IPS DF 4.7 (cell line): Measurements from ENCODE around the gene ZDHHC14.

Experiments
- DNase-seq: peaks from one replicate; pipeline ENCODE4 v3.0.0-alpha.2; 2013; ENCODE audit warnings: low spot score; ENCODE audit errors: extremely low read depth

ZDHHC14 gene

GRCh38 chr6:157615951-157616350 is 235.0 kb downstream of the ZDHHC14 start:
- no peak for DNase-seq

DNA sequence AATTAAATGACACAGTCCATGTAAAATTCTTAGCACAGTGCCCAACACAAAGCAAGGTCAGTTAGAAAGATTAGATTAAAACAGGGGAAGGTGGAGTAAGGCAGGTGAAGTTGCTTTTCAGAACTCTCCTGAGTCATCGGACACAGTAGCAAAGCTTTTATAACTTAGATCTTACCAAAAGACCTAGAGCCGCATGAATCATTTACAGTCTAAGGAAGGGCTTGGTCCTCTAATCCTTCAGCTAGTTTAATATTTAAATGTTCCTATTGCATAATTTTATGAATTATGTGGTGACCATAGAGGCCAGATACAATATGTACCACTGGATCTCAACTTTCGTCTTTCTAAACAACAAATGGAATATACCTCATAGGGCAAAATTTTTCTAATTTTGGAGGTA is 240.0 kb downstream of the ZDHHC14 start:
- no peak for DNase-seq

DNA sequence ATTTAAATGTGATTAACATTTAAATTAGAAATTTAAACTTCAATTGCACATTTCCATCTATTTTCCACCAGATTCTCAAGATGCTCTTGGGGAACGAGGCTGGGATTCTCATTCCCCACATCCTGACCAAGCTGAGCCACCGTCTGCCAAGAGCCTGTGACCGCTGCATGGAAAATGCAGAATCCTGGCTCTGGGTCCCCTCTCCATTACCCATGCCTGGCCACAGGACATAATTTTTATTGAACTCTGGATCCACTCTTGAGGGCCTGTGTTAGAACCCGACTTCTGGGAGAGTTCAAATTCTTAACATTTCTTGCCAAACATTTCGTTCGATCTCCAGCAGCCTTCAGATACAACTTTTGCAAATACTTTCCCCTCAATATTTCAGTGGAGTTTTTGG is 240.4 kb downstream of the ZDHHC14 start:
- DNase-seq, result no peak

GRCh38 chr6:157622427-157622826 is 241.4 kb downstream of the ZDHHC14 start:
- no peak for DNase-seq

DNA sequence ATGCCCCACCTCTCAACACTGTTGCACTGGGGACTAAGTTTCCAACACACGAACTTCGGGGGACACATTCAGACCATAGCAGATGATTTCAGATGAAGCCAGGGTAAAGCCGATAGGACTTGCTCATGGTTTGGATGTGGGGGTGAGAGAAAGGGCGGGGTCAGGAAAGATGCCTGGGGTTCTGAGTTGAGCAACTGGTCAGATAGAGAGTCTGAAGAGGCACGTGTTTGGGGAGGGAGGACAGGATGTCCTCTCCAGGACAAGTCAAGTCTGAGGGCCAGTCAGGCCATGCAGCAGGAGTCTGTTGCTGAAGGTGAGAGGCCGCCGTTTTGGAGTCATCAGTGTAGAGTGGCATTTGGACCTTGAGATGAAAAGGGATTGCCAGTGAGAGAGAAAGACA is 244.1 kb downstream of the ZDHHC14 start:
- no peak for DNase-seq

DNA sequence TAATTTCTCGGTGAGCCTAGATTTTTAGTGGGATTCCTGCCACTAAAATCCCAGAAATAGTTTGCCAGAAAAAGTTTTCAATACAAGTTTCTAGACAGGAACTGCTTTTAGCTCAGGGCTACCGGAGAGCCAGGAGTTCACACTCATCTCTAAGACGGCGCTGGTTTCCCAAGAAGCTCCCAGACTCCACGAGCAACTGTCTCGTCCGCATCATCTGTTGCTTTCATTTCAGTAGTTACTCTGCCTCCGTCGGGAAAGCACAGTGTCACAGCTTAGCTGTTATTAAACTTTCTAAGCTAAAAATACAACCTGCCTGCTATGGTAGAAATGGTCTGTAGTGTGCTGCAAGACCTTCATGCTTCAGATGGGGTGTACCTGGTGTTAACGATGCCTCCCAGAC is 244.8 kb downstream of the ZDHHC14 start:
- no peak for DNase-seq

DNA sequence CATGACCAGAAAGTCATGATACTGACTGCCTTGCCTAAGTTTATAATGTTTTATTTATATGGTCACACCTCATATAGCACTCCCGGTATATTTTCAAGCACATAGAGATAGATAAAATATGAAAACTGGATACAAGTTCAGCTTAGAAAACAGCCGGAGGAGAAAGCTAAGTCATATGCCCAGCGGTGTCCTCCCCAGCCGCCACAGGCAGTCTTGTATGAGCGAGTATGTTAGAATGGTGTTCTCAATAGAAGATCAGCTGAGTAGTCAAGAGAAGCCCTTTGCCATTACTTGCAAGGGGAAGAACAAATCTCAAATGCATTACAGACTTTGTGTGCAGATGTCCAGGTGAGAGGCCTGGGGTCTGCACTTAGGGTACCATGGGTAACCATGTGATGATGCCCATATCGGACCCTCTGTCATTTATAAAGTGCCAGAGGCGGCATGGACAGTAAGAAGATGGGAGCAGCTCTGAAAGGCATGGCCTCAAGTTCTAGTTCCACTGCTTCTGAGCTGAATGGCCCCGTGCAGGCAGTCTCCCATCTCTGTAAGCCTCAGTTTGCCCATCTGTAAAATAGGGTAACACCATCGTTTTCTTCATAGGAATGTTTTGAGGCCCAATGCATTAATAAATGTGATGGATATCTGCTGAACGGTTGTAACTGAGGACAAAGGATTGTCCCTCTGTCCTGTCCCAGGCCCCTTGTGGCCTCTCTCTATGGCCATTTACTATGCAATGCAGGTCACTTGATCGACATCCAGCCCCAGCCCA is 246.4 kb downstream of the ZDHHC14 start:
- no peak for DNase-seq

DNA sequence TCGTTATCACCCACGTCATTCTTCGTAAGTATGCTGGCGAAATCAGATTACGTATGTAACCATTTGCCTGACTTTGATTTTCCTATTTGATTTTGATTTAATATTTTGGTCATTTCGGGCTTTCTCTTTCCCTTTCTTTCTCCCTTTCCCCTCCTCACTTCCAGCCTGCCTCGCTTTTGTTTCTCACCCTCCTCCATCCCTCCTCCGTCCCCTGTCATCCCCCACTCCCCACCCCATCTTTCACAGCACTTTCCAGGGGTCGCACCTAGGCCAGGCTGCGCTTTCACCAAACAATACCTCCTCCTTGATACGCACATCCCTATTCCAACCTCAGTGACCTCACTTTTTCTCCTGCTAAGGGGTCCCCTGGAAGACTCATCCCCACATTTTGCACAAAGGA is 247.5 kb downstream of the ZDHHC14 start:
- DNase-seq, result no peak

GRCh38 chr6:157629220-157629619 is 248.2 kb downstream of the ZDHHC14 start:
- DNase-seq, result no peak

DNA sequence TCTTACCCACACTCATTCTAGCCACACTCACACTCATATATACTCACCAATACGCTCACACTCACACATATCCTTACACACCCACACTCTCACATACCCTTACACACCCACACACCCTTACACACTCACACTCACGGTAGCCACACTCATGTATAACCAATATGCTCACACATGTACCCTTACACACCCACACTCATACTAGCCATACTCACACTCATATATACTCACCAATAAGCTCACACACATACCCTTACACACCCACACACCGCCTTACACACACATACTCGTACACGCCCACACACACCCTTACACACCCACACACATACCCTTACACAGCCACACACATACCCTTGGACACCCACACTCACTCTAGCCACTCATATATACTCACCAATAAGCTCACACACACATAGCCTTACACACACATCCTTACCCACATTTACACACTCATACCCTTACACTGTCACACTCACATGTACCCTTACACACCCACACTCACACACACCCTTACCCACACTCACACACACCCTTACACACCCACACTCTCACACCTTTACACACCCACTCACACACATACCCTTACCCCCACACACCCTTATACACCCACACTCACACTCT is 249.6 kb downstream of the ZDHHC14 start:
- no peak for DNase-seq

DNA sequence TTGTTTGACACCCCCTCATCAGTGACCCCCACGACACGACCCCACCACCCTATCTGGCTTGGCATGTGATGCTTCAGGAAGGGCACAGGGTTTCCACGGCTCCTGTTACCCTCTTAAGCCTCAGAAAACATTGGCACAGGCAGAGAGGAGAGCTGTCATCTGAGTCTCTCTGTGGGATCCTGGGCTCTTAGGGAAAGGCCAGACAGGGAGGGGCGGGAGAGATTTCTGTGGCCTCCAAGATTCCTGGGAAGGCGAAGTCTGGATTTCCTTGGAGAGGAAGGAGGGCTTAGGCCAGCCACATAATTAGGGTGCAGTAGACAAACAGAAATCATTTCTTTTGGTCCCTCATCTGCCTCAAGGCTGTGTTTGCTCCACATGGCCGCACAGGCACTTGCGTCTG is 250.4 kb downstream of the ZDHHC14 start:
- no peak for DNase-seq

GRCh38 chr6:157631838-157632614 is 251.0 kb downstream of the ZDHHC14 start:
- DNase-seq, result no peak

DNA sequence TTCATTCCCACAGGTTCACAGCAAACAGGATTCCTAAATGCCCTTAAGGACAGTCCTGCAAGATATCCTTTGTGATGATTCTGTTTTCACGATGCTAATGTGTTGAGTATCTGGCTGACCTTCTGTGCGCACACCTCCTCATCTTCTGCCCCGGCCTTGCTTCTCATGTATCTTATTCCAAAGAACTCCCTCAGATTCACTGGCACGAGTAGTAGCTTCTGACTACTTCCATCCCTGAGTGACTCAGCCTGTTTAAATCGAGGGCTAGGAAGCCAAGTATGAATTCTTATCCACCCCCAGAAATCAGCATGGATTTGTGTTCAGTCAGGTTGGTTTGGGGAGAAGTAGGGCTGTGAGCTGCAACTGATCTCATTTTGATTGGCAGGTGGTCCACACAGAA is 251.8 kb downstream of the ZDHHC14 start:
- no peak for DNase-seq

GRCh38 chr6:157634546-157634945 is 253.6 kb downstream of the ZDHHC14 start:
- DNase-seq, result no peak

DNA sequence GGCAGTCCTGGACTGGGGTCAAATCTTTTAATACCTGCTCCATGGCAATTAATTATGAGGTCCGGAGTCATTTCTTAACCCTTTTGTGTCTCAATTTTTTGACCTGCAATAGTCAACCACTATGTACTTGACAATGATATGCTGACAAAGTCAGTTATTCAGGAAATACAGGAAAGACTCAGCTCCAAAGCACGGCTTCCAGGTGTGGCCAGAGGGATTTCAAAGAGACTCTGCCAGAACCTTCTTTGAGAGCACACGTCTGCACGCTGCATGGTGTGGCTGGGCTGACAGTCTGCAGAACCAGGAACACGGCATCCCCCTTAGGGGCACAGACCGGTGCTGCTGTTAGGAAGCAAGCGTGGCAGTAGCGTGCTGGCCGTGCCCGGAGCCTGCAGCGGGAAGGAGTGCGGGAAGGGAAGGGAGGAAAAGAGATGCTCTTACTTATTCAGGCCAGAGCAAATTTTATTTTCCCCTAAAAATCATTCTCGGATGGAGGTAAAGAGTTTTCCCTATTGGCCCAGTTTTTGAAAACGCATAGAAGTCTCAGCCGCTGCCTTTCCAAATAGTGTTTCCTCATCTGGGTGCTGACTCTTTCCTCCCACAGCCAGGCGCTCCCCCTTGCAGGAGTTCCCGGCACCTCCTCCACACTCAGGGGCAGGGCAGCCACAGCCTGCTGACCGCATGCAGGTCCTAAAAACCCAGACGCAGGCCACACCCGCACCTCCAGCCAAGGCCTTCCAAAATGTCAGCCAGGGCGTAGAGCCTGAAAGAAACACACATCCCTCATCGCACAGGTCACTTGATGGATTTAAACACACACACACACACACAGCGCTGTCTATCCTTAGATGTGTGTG is 254.6 kb downstream of the ZDHHC14 start:
- DNase-seq, result no peak

GRCh38 chr6:157637516-157637915 is 256.5 kb downstream of the ZDHHC14 start:
- DNase-seq, result no peak

- no peak for DNase-seq
Measured at GRCh38 chr6:157637941-157638662, 257.1 kb downstream of the ZDHHC14 start.

- DNase-seq, result no peak
Measured at GRCh38 chr6:157638779-157639178, 257.8 kb downstream of the ZDHHC14 start.

DNA sequence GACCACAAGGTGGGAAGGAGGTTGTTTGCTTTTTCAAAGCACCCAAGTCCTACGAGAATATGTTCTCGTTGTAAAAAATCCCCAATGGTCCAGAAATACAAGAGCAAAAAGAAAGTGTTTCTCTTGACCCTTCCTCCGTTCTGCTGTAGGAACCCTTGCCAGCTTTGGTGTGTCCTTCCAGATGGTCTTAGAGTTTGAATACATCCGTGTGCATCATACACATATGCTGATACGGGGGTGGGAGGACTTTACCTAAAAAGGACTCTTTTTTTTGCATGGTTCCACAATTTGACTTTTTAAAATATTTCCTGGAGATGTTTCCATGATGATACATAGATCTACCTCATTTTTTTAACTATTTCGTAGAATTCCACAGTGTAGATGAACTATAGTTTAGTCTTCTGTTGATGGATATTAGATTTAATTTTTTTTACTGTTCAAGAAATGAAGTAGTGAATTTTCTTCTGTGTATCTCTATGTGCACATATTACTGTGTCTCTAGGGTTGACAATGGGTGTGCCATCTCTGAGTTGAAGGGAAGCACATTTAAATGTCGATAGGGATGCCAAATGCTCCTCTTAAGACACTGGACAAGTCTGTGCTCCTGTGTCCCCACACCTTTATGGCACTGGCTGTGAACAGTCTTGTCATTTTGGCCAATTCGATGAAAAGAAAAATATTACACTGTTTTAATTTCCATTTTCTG is 259.9 kb downstream of the ZDHHC14 start:
- DNase-seq, result no peak

- no peak for DNase-seq
Measured at GRCh38 chr6:157641837-157642236, 260.8 kb downstream of the ZDHHC14 start.
